ENCODE data around the gene ABO. TPM values are rescaled to one million over a fixed set of nuclear protein-coding genes. Genes with fewer than 3 reads are reported as not detected.

The ABO gene
- total and polyA plus RNA-seq, 9 of the 15 experiments (the other 6 are each of a cell fraction or from before 2014, with no cell fraction given) = 5.0 to 21.9 (median 11.9) TPM

- TF ChIP-seq ZNF778 (CRISPR knock-in tag; IDR thresholded peaks at IDR 0.05) (no peak), CTCF (IDR thresholded peaks at IDR 0.05 in 2 of 3, conservative IDR thresholded peaks at IDR 0.05 in 1 of 3; ENCODE audit: insufficient read depth in 2 of 3, low read depth in 1 of 3, low read length in 3 of 3) (no peak), MXD1 (CRISPR knock-in tag; IDR thresholded peaks at IDR 0.05; ENCODE audit: borderline replicate concordance, poor library complexity, severe bottlenecking) (no peak), ZNF668 (CRISPR knock-in tag; IDR thresholded peaks at IDR 0.05) (no peak), MEF2A (IDR thresholded peaks at IDR 0.05; ENCODE audit: control insufficient read depth, low read depth, low read length) (no peak), HDAC6 (IDR thresholded peaks at IDR 0.05; ENCODE audit: low read depth, low read length) (no peak), HEY1 (CRISPR knock-in tag; IDR thresholded peaks at IDR 0.05; ENCODE audit: borderline replicate concordance) (no peak)
- in situ Hi-C loops (cut with MboI) = no loop called here
- no peaks in the 10 kb centered on the region for H3K9me3 ChIP-seq (replicated peaks; ENCODE audit: control insufficient read depth, insufficient read depth, low read depth, low read length)
- FAIRE-seq (no peak), ATAC-seq (no peak), DNase-seq (ENCODE audit: extremely low read depth in 1 of 4, low spot score in 3 of 4) (peak in 2 of 4 experiments; percentile 34)
- H3K4me2 ChIP-seq (ENCODE audit: insufficient read depth, low read length) = no peak overlapping the region
- H4K20me1 ChIP-seq (replicated peaks; ENCODE audit: control insufficient read depth, insufficient read depth, low read length) = peaks cover 3% of the 10 kb centered on the region; the same call in 1 of the 2 replicates
- no peak overlapping the region for H3K4me3 ChIP-seq
- ChIA-PET CTCF (ENCODE audit: low intra/inter-chr PET ratio) (no interaction called here), POLR2A (interaction anchor here (0.7 to 1.2 kb wide), 3 partner anchors 8 to 16 kb away, joined by 3 read pairs; no protein-coding TSS in a partner anchor)
- no peaks in the 10 kb centered on the region; a peak in 1 of 5 replicates for H3K27me3 ChIP-seq (ENCODE audit: control insufficient read depth in 2 of 2, insufficient read depth in 2 of 2, low read length in 2 of 2)
- H2AFZ ChIP-seq (ENCODE audit: low read depth, low read length) = no peak overlapping the region
- H3K9me1 ChIP-seq (ENCODE audit: control insufficient read depth, insufficient read depth, low read length) = no peaks in the 10 kb centered on the region
- intact Hi-C loops (cut with micrococcal nuclease) = no loop called here
- WGBS (ENCODE audit: insufficient coverage, low coverage, missing lambda C conversion rate) = 96% methylated on average over 6 of the region's 10 CpGs
- H3K9ac ChIP-seq (ENCODE audit: insufficient read depth in 1 of 2, low read depth in 2 of 2, low read length in 2 of 2) = no peak overlapping the region
- H3K27ac ChIP-seq (ENCODE audit: extremely low read depth, low read depth, low read length) = no peak overlapping the region
- peaks cover 3 to 58% of the 10 kb centered on the region in 2 experiments; a peak in 3 of 5 replicates for H3K4me1 ChIP-seq (replicated peaks in 1 of 2; ENCODE audit: control insufficient read depth in 2 of 2, insufficient read depth in 2 of 2, low read length in 2 of 2)
- peaks cover 52% of the 10 kb centered on the region; the same call in 2 of the 3 replicates for H3K36me3 ChIP-seq (ENCODE audit: control insufficient read depth, insufficient read depth, low read length)
- H3K79me2 ChIP-seq (ENCODE audit: control insufficient read depth, insufficient read depth, low read length) = no peaks in the 10 kb centered on the region
- BruUV-seq (replicated peaks) = no TSS peak
Measured at GRCh38 chr9:133256686-133257091, 18.3 kb downstream of the ABO start.

Measured in K562 (cell line).